Measurements from ENCODE around the gene MARK4.

Gene MARK4

GRCh38 chr19:45348367-45349125 is 97.5 kb downstream of the MARK4 start:
- H3K27me3 ChIP-seq (ENCODE audit: control insufficient read depth, insufficient read depth, low read length), result no peaks in the 10 kb centered on the region
- peaks cover 43% of the 10 kb centered on the region for H3K36me3 ChIP-seq (ENCODE audit: control insufficient read depth, insufficient read depth, low read length)
- no peaks in the 10 kb centered on the region for H3K9me3 ChIP-seq (ENCODE audit: control insufficient read depth, insufficient read depth, low read length)
- no peaks in the 10 kb centered on the region for H3K4me1 ChIP-seq (ENCODE audit: control insufficient read depth, insufficient read depth, low read length)
- no peak overlapping the region for H3K9ac ChIP-seq (ENCODE audit: low read depth, low read length)
- H3K4me3 ChIP-seq (ENCODE audit: low read depth, low read length), result no peak overlapping the region

- H3K9ac ChIP-seq (ENCODE audit: low read depth, low read length), result no peak overlapping the region
Observed at GRCh38 chr19:45349126-45349415, 98.0 kb downstream of the MARK4 start.

DNA sequence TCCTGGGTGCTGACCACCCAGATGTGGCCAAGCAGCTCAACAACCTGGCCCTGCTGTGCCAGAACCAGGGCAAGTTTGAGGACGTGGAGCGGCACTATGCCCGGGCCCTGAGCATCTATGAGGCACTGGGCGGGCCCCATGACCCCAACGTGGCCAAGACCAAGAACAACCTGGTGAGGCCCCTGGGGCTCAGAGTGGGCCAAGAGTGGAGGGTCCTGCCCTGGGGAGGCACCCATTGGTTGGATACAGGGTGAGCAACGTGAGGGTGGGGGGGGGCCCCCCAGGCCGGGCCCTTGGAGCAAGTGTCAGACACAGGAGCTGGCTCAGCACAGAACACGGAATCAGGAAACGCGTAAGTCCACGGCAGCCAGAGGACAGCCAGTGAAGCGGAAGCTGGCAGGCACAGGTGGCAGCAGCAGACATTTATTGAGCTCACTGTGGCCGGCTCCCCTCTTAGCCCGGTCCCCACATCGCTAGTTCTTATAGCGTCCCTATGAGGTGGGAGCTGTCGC is 98.4 kb downstream of the MARK4 start:
- Histone ChIP-seq H3K36me3 (ENCODE audit: control insufficient read depth, insufficient read depth, low read length) (peaks cover 51% of the 10 kb centered on the region), H3K9me3 (ENCODE audit: control insufficient read depth, insufficient read depth, low read length) (no peaks in the 10 kb centered on the region), H3K9ac (ENCODE audit: low read depth, low read length) (no peak overlapping the region), H3K27me3 (ENCODE audit: control insufficient read depth, insufficient read depth, low read length) (no peaks in the 10 kb centered on the region), H3K4me3 (ENCODE audit: low read depth, low read length) (no peak overlapping the region), H3K4me1 (ENCODE audit: control insufficient read depth, insufficient read depth, low read length) (no peaks in the 10 kb centered on the region)

More at GRCh38 chr19:45349126-45349415, 98.0 kb downstream of the MARK4 start:
- H3K9me3 ChIP-seq (ENCODE audit: control insufficient read depth, insufficient read depth, low read length), result no peaks in the 10 kb centered on the region
- no peaks in the 10 kb centered on the region for H3K4me1 ChIP-seq (ENCODE audit: control insufficient read depth, insufficient read depth, low read length)
- H3K4me3 ChIP-seq (ENCODE audit: low read depth, low read length), result no peak overlapping the region
- no peaks in the 10 kb centered on the region for H3K27me3 ChIP-seq (ENCODE audit: control insufficient read depth, insufficient read depth, low read length)
- peaks cover 48% of the 10 kb centered on the region for H3K36me3 ChIP-seq (ENCODE audit: control insufficient read depth, insufficient read depth, low read length)

DNA sequence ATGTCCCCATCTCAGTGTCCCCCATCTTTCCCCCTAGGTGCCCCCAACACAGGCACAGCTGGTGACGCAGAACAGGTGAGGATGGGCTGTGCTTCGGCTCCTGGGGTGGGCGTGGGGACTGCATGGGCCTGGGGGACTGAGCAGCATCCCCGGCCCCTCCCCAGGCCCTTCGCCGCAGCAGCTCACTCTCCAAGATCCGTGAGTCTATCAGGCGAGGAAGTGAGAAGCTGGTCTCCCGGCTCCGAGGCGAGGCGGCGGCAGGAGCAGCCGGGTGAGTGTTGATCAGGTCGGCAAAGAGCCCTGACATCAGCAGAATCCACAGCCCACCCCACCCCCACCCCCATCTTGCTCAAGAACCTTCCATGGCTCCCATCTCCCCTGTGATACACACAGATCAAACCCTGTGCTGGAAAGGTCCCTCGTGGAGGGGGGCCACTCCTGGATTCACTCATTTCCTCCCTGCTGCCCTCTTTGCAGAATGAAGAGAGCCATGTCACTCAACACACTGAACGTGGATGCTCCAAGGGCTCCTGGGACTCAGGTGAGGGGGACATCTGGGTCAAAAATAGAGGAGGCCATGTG is 99.5 kb downstream of the MARK4 start:
- Histone ChIP-seq H3K9me3 (ENCODE audit: control insufficient read depth, insufficient read depth, low read length) (no peaks in the 10 kb centered on the region), H3K4me1 (ENCODE audit: control insufficient read depth, insufficient read depth, low read length) (no peaks in the 10 kb centered on the region), H3K36me3 (ENCODE audit: control insufficient read depth, insufficient read depth, low read length) (peaks cover 57% of the 10 kb centered on the region), H3K4me3 (ENCODE audit: low read depth, low read length) (no peak overlapping the region), H3K9ac (ENCODE audit: low read depth, low read length) (no peak overlapping the region), H3K27me3 (ENCODE audit: control insufficient read depth, insufficient read depth, low read length) (no peaks in the 10 kb centered on the region)

- no peak overlapping the region for H3K9ac ChIP-seq (ENCODE audit: low read depth, low read length)
- no peaks in the 10 kb centered on the region for H3K9me3 ChIP-seq (ENCODE audit: control insufficient read depth, insufficient read depth, low read length)
- H3K27me3 ChIP-seq (ENCODE audit: control insufficient read depth, insufficient read depth, low read length), result no peaks in the 10 kb centered on the region
- peaks cover 66% of the 10 kb centered on the region for H3K36me3 ChIP-seq (ENCODE audit: control insufficient read depth, insufficient read depth, low read length)
- H3K4me1 ChIP-seq (ENCODE audit: control insufficient read depth, insufficient read depth, low read length), result no peaks in the 10 kb centered on the region
- H3K4me3 ChIP-seq (ENCODE audit: low read depth, low read length), result no peak overlapping the region
Observed at GRCh38 chr19:45351401-45351952, 100.4 kb downstream of the MARK4 start.

- no peaks in the 10 kb centered on the region for H3K4me1 ChIP-seq (ENCODE audit: control insufficient read depth, insufficient read depth, low read length)
- no peaks in the 10 kb centered on the region for H3K27me3 ChIP-seq (ENCODE audit: control insufficient read depth, insufficient read depth, low read length)
- H3K4me3 ChIP-seq (ENCODE audit: low read depth, low read length), result no peak overlapping the region
- H3K9me3 ChIP-seq (ENCODE audit: control insufficient read depth, insufficient read depth, low read length), result no peaks in the 10 kb centered on the region
- H3K36me3 ChIP-seq (ENCODE audit: control insufficient read depth, insufficient read depth, low read length), result peaks cover 72% of the 10 kb centered on the region
- no peak overlapping the region for H3K9ac ChIP-seq (ENCODE audit: low read depth, low read length)
Observed at GRCh38 chr19:45352062-45352461, 101.0 kb downstream of the MARK4 start.

DNA sequence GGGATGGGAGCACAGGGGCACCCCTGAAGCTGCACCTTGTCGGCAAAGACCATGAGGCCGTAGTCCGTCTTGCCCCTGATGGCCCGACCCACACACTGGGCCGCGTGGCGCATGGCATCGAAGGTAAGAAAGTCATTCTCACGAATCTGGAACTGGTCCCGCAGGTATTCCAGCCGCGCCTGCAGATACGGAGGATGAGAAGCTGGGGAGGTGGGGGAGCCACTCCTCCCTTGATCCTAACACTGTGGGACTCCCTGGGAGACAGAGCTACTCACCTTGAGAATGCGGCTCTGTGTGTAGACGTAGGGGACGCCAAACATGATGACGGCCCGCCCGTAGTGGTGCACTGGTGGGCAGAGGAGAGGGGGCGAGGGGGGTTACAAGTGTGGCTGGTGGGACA is 101.4 kb downstream of the MARK4 start:
- Histone ChIP-seq H3K27me3 (ENCODE audit: control insufficient read depth, insufficient read depth, low read length) (no peaks in the 10 kb centered on the region), H3K4me1 (ENCODE audit: control insufficient read depth, insufficient read depth, low read length) (no peaks in the 10 kb centered on the region), H3K4me3 (ENCODE audit: low read depth, low read length) (no peak overlapping the region), H3K36me3 (ENCODE audit: control insufficient read depth, insufficient read depth, low read length) (peaks cover 76% of the 10 kb centered on the region), H3K9ac (ENCODE audit: low read depth, low read length) (no peak overlapping the region), H3K9me3 (ENCODE audit: control insufficient read depth, insufficient read depth, low read length) (no peaks in the 10 kb centered on the region)

- Histone ChIP-seq H3K27me3 (ENCODE audit: control insufficient read depth, insufficient read depth, low read length) (no peaks in the 10 kb centered on the region), H3K36me3 (ENCODE audit: control insufficient read depth, insufficient read depth, low read length) (peaks cover 76% of the 10 kb centered on the region), H3K4me3 (ENCODE audit: low read depth, low read length) (no peak overlapping the region), H3K9me3 (ENCODE audit: control insufficient read depth, insufficient read depth, low read length) (no peaks in the 10 kb centered on the region), H3K4me1 (ENCODE audit: control insufficient read depth, insufficient read depth, low read length) (no peaks in the 10 kb centered on the region), H3K9ac (ENCODE audit: low read depth, low read length) (no peak overlapping the region)
Observed at GRCh38 chr19:45352914-45353796, 102.1 kb downstream of the MARK4 start.

GRCh38 chr19:45354241-45354842 is 103.3 kb downstream of the MARK4 start:
- Histone ChIP-seq H3K9ac (ENCODE audit: low read depth, low read length) (no peak overlapping the region), H3K4me1 (ENCODE audit: control insufficient read depth, insufficient read depth, low read length) (no peaks in the 10 kb centered on the region), H3K36me3 (ENCODE audit: control insufficient read depth, insufficient read depth, low read length) (peaks cover 79% of the 10 kb centered on the region), H3K9me3 (ENCODE audit: control insufficient read depth, insufficient read depth, low read length) (no peaks in the 10 kb centered on the region), H3K27me3 (ENCODE audit: control insufficient read depth, insufficient read depth, low read length) (no peaks in the 10 kb centered on the region), H3K4me3 (ENCODE audit: low read depth, low read length) (no peak overlapping the region)
